Activated T-helper 2 cell treated with anti-CD3 and anti-CD28 coated beads, Interferon-gamma antibody, Interleukin-2, Interleukin-4, amounts not matched to agents 10 μg/mL and 5 μg/mL and 100 μg/mL, durations not matched to agents 14 hours and 24 hours and 36 hours (primary cell): Measurements from ENCODE around the gene GRIK3. TPM values are rescaled to one million over a fixed set of nuclear protein-coding genes. Genes with fewer than 3 reads are reported as not detected.

Experiments used
- DNase-seq: peaks from one replicate; pipeline ENCODE4 v3.0.0; 2021; ENCODE audit warnings: low spot score
- H3K27ac Mint-ChIP-seq: one replicate; pipeline ENCODE4 v1.8.0; 2021; ENCODE audit warnings: mixed read lengths
- H3K27me3 Mint-ChIP-seq: one replicate; pipeline ENCODE4 v1.8.0; 2021; ENCODE audit warnings: low read depth, mixed read lengths
- H3K36me3 Mint-ChIP-seq: one replicate; pipeline ENCODE4 v1.8.0; 2021; ENCODE audit warnings: low read depth, mixed read lengths
- H3K4me1 Mint-ChIP-seq: one replicate; pipeline ENCODE4 v1.8.0; 2021; ENCODE audit warnings: low read depth, mixed read lengths
- H3K4me3 Mint-ChIP-seq: one replicate; pipeline ENCODE4 v1.8.0; 2021; ENCODE audit warnings: low read depth, mild to moderate bottlenecking, moderate library complexity, mixed read lengths
- H3K9me3 Mint-ChIP-seq: one replicate; pipeline ENCODE4 v1.8.0; 2021; ENCODE audit warnings: mixed read lengths
- intact Hi-C: fragments of 100-400 bp; cut with micrococcal nuclease; formaldehyde crosslinking; loops from one replicate; pipeline ENCODE4 v1.15.1; 2023
- total RNA-seq: library from RNA; stranded (reverse); gene quantifications from 2 replicates; pipeline ENCODE4 v1.2.3, GENCODE V29; 2022

The GRIK3 gene
- total RNA-seq, 1 donor from 2014 or later, result not detected

DNA sequence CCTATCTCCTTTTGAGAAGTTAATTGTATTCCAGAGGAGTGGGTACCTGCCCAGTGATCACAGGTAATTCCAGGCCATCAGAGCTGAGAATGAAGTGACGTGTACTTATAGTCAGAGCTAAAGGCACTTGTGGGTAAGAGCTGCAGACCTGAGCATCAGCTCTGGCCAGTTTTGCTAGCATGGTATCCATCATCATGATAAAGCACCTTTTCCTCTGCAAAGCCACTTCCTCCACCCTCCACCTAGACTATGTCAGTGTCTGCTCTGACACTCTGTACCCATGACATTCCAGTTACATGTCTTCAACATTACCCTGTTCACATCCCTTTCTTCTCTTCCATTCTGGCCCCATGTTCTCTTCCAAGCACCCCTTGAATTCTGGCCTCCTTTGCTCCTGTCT lies 157.3 kb downstream of the GRIK3 start:
- intact Hi-C loops, result no loop called here
- Mint-ChIP-seq H3K9me3 (no peaks in the 10 kb centered on the region), H3K27ac (no peak overlapping the region), H3K4me3 (no peak overlapping the region), H3K36me3 (no peaks in the 10 kb centered on the region), H3K4me1 (no peaks in the 10 kb centered on the region), H3K27me3 (peaks cover 3% of the 10 kb centered on the region)
- DNase-seq, result no peak

DNA sequence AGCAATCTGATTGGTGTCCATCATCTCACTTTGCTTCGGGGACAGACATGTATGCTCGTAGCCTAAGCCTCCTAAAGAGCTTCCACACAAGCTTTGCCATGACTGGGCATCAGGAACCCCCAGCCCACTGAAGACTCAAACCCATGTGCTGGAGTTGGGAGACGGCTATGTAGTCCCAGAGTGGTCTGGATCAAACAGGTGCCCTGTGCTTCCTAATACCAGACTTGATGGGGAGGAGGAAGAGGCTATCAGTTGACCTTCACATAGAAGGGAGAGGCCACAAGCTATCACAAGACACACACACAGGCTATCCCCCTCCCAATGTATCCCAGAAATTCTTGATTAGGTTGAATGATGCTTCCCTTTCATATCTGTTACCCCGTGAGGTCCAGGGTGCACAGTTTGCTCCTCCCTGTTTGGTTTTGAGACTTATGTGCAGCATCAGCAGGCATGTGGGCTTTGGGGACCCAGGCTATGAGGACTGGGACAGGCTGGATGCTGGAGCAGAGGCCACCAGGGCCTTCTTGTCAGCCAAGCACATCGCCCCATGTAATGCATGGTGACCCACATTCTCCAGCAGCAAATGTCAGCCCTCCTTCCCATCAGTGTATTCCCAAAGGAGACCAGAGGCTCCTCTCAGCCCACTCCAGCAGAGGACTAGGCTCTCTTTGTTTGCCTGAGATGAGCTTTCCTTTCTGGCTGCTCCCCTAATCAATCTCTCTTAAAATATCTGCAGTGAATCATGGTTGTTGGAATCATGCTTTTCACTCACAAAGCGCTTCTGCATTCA lies 159.8 kb downstream of the GRIK3 start:
- no peak overlapping the region for H3K4me3 Mint-ChIP-seq
- H3K27ac Mint-ChIP-seq, result no peak overlapping the region
- intact Hi-C loops, result no loop called here
- peaks cover 3% of the 10 kb centered on the region for H3K27me3 Mint-ChIP-seq
- H3K9me3 Mint-ChIP-seq, result no peaks in the 10 kb centered on the region
- H3K4me1 Mint-ChIP-seq, result no peaks in the 10 kb centered on the region
- H3K36me3 Mint-ChIP-seq, result no peaks in the 10 kb centered on the region
- no peak for DNase-seq

GRCh38 chr1:36872858-36873257 lies 161.5 kb downstream of the GRIK3 start:
- Mint-ChIP-seq H3K4me3 (no peak overlapping the region), H3K4me1 (no peaks in the 10 kb centered on the region), H3K9me3 (no peaks in the 10 kb centered on the region), H3K36me3 (no peaks in the 10 kb centered on the region), H3K27ac (no peak overlapping the region), H3K27me3 (peaks cover 3% of the 10 kb centered on the region)
- intact Hi-C loops, result no loop called here
- no peak for DNase-seq

DNA sequence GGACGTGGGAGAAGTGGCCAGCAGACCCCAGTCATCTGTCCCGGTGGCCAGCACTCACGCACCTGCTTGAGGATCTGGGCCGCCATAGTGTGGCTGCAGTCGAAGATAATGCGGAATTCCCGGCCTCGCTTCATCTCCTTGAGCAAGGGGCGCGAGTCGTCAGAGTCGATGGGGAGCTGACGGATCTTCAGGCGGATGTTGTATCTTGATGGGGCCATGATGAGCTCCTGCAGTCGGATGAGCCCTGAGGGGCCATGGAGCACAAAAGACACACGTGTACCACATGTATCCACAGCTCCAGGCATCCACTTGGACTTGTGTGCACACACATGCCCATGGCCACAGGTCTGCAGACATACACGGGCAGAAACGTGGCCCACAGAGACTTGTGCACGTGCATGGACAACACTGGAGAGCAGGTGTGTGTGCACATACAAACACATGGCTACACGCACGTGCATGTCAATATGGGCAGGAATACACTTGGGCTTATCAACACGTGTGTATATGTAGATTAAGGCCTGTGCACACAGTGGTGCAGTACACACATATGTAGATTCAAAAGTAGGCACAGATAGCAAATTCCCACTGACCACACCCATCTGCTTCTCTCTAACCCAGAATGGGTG lies 162.1 kb downstream of the GRIK3 start:
- intact Hi-C loops, result no loop called here
- no peak overlapping the region for H3K27ac Mint-ChIP-seq
- no peak overlapping the region for H3K4me3 Mint-ChIP-seq
- no peaks in the 10 kb centered on the region for H3K9me3 Mint-ChIP-seq
- DNase-seq, result no peak
- no peaks in the 10 kb centered on the region for H3K4me1 Mint-ChIP-seq
- no peaks in the 10 kb centered on the region for H3K27me3 Mint-ChIP-seq
- no peaks in the 10 kb centered on the region for H3K36me3 Mint-ChIP-seq

DNA sequence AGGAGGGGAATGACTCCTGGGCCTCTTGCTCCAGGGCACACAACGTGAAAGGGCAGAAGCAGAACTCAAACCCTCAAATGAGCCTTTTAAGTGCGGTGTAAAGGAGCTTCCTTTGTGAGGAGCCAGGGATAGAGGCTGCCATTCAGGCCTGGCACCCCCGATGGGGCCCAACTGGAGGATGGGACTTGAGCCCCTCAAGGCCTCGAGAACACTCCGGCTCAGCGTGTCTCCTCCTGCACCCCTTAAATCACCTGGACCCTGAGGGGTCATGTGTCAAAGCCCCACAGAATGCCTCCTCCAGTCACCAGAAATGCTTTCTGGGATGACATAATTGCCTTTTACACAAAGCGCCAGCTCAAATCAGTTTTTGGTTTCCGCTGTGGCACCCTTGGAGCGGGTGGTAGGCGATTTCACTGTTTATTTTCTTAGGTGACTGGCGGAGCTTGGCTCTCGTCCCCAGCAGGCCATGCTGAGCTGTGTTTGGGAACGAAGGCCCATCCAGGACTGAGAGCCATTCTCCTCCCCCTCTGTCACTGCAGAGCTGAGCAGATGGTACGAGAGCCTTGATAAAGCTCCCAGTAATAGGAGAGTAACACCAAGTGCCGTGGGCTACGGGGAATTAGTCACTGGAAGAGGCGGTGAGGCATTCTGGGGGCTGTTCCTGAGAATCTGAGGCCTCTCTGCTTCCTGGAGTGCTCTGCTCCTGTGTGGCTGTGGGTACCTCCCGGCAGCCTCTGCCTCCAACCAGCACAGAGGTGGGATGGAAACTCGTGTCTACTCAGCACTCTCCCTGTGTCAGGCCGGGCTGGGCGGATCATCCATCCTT lies 163.0 kb downstream of the GRIK3 start:
- Mint-ChIP-seq H3K4me3 (no peak overlapping the region), H3K4me1 (no peaks in the 10 kb centered on the region), H3K27ac (no peak overlapping the region), H3K27me3 (no peaks in the 10 kb centered on the region), H3K36me3 (no peaks in the 10 kb centered on the region), H3K9me3 (no peaks in the 10 kb centered on the region)
- intact Hi-C loops, result no loop called here
- DNase-seq, result no peak

DNA sequence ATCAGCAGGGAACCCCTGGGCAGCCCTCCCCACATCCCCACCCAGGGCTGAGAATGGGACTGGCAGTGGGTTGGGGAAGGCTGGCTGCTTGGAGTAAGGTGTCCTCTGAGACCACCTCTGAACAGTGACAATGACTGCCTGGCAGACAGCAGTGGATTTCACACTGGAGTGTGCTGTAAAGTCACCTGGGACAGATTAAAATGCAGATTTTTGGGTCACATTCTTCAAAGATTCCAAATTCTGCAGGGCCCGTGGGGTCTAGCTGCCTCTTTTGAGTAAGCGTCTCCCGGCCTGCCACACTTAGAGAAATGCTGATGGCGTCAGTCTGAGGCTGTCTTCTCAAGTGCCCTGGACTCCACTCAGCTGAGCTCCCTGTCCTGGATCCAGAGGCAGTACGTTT lies 164.5 kb downstream of the GRIK3 start:
- intact Hi-C loops, result no loop called here
- no peak overlapping the region for H3K4me3 Mint-ChIP-seq
- DNase-seq, result no peak
- no peaks in the 10 kb centered on the region for H3K4me1 Mint-ChIP-seq
- H3K27ac Mint-ChIP-seq, result no peak overlapping the region
- no peaks in the 10 kb centered on the region for H3K36me3 Mint-ChIP-seq
- no peaks in the 10 kb centered on the region for H3K27me3 Mint-ChIP-seq
- H3K9me3 Mint-ChIP-seq, result no peaks in the 10 kb centered on the region

DNA sequence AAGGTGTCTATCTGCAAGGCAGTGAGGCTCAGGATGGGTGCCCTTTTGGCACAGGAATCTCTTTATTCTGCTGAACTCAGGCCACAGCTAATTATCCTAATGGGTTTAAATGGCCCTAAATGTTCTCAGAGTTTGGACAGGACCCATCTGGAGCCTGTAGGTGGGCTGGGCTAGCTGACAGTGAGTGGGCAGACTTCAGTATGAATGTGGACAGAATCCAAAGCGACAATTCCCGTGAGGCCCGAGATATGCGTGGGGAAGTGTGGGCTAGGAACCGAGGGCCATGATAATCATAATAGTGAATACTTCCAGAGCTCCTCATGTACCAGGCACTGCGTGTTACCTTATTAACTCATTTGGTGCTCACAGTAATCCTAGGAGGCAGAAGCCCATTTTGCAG lies 165.3 kb downstream of the GRIK3 start:
- Mint-ChIP-seq H3K27ac (no peak overlapping the region), H3K4me3 (no peak overlapping the region), H3K9me3 (no peaks in the 10 kb centered on the region), H3K36me3 (no peaks in the 10 kb centered on the region), H3K4me1 (no peaks in the 10 kb centered on the region), H3K27me3 (no peaks in the 10 kb centered on the region)
- DNase-seq, result no peak
- intact Hi-C loops, result no loop called here

DNA sequence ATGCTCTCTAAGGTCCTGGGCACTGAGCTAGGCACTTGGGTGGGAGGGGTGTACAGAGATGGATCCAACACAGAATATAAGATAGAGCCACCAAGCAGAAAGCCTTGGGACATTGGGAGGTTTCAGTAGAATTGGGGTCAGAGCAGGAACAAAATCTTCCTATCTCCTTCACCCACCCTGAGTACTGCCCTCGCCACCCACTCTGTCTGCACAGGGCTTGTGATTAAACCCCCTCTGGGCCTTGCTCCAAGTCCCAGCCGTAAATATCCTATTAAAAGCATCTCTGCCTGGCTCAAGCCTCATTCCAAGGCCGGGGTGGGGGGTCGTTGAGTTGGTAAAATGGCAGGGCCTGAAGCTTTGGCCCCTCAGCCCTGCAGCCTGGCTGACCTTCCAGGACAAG lies 166.7 kb downstream of the GRIK3 start:
- no peak overlapping the region for H3K4me3 Mint-ChIP-seq
- H3K27me3 Mint-ChIP-seq, result no peaks in the 10 kb centered on the region
- H3K4me1 Mint-ChIP-seq, result no peaks in the 10 kb centered on the region
- DNase-seq, result no peak
- H3K27ac Mint-ChIP-seq, result no peak overlapping the region
- intact Hi-C loops, result no loop called here
- no peaks in the 10 kb centered on the region for H3K36me3 Mint-ChIP-seq
- no peaks in the 10 kb centered on the region for H3K9me3 Mint-ChIP-seq

GRCh38 chr1:36866169-36866814 lies 168.0 kb downstream of the GRIK3 start:
- Mint-ChIP-seq H3K27me3 (no peaks in the 10 kb centered on the region), H3K4me3 (no peak overlapping the region), H3K9me3 (no peaks in the 10 kb centered on the region), H3K4me1 (no peaks in the 10 kb centered on the region), H3K27ac (no peak overlapping the region), H3K36me3 (no peaks in the 10 kb centered on the region)
- no peak for DNase-seq
- intact Hi-C loops, result no loop called here

- intact Hi-C loops, result no loop called here
- Mint-ChIP-seq H3K36me3 (no peaks in the 10 kb centered on the region), H3K4me1 (no peaks in the 10 kb centered on the region), H3K27ac (no peak overlapping the region), H3K4me3 (no peak overlapping the region), H3K27me3 (no peaks in the 10 kb centered on the region), H3K9me3 (no peaks in the 10 kb centered on the region)
- no peak for DNase-seq
These were observed 168.8 kb downstream of the GRIK3 start for GRCh38 chr1:36865602-36865900.

DNA sequence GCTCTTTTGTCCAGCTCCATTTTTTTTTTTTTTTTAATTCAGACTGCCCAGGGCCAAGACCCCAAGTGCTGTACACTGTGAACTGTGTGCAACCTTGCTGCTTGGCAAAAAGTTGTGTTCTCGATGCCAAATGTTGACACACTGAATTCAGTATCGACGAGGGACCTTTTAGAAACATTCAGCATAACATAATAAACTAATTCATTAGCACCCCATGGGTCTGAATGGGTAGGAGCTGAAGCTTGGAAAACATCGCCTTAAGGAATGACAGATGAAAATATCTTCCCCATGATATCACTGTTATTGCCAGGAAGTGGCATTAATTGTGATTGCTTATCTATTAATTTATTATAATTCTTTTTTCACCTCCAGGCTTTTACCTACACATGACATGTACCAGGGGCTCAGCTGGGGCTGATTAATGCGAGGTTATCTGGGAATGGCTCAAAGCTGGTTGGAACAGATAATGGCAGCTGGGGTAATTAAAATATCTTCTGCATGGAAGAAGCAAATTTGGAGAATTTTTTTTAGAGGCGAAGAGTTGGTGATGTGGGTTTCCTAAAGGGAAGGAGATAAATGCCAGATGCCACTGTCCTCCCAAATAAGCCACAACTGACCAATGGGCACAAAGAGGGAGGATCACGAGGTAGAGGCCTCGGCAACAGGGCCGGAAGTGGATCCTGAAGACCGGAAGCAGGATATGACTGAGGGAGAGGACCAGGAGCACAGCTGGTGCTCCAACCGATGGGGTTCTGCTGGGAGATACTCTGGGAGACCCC lies 169.3 kb downstream of the GRIK3 start:
- Mint-ChIP-seq H3K9me3 (no peaks in the 10 kb centered on the region), H3K27me3 (no peaks in the 10 kb centered on the region), H3K4me3 (no peak overlapping the region), H3K4me1 (no peaks in the 10 kb centered on the region), H3K36me3 (no peaks in the 10 kb centered on the region), H3K27ac (no peak overlapping the region)
- no peak for DNase-seq
- intact Hi-C loops, result no loop called here

- DNase-seq, result no peak
- Mint-ChIP-seq H3K9me3 (no peaks in the 10 kb centered on the region), H3K36me3 (no peaks in the 10 kb centered on the region), H3K4me3 (no peak overlapping the region), H3K27me3 (no peaks in the 10 kb centered on the region), H3K4me1 (no peaks in the 10 kb centered on the region), H3K27ac (no peak overlapping the region)
- intact Hi-C loops, result no loop called here
These were observed 170.0 kb downstream of the GRIK3 start for GRCh38 chr1:36864182-36864822.
